ENCODE measurements around the gene LAMC3.

Gene LAMC3

DNA sequence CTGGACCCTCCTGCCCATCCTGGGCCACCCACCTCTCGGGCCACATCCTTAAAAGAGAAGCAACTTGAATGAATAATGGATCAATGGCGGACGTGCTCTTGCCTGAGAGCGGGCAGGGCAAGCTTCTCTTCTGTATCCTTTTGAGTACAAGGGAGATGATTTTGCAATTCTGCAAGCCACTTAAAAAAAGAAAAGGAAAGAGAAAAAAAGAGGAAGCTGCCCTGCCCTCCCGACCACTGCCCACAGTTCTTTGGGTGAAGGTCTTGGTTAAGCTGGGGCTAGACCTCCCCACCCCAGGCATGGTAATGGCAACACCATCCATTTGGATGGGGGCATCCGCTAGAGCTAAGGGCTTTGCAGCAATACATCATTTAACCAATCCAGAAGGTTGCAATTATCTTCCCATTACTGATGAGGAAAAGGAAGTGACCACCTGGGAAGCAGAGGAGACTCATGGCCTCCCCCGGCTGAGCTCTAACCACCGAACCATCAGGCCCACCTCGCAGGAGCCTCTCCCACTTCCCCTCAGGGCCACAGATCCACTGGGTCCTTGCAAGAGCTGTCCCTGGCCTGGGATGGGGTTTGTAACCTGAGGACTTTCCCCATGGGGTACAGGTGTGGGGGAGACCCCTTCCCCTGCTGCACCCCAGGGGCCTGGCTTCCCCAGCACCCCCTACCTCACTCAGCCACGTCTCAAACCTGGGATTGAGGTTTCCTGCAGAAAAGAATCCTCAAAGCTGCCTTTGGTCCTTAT lies 27.8 kb upstream of the LAMC3 start:
- no peak for DNase-seq (ENCODE audit: insufficient read length)
- FAIRE-seq = no peak
- no peak for TF ChIP-seq POLR2AphosphoS5 (IDR thresholded peaks at IDR 0.05; ENCODE audit: low read depth, low read length)
- no peak for TF ChIP-seq TAF1 (IDR thresholded peaks at IDR 0.05; ENCODE audit: borderline replicate concordance, low read depth, low read length)
- no peak for TF ChIP-seq POLR2A (IDR thresholded peaks at IDR 0.05; ENCODE audit: low read depth, low read length)

DNA sequence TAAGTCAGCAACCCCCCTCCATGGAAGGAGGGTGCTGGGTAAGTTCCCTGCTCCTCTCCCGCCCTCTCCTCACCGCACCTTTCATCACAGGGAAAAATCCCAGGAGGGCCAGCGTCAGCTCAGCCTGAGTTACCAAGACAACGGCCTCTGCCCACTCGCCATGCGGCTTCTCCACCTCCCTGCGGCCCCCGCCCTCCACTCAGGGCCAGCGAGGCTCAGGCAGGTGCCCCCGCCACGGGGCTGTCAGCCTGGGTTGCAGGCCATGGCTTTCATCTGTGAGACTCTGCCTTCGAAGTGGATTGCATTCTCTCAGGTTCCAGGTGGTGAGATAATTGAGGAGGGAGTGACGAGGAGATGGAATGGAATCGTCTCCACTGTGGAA lies 27.2 kb upstream of the LAMC3 start:
- FAIRE-seq (no peak), DNase-seq (ENCODE audit: insufficient read length) (no peak)
- TF ChIP-seq POLR2A (IDR thresholded peaks at IDR 0.05; ENCODE audit: low read depth, low read length) = no peak
- no peak for TF ChIP-seq POLR2AphosphoS5 (IDR thresholded peaks at IDR 0.05; ENCODE audit: low read depth, low read length)
- no peak for TF ChIP-seq TAF1 (IDR thresholded peaks at IDR 0.05; ENCODE audit: borderline replicate concordance, low read depth, low read length)

DNA sequence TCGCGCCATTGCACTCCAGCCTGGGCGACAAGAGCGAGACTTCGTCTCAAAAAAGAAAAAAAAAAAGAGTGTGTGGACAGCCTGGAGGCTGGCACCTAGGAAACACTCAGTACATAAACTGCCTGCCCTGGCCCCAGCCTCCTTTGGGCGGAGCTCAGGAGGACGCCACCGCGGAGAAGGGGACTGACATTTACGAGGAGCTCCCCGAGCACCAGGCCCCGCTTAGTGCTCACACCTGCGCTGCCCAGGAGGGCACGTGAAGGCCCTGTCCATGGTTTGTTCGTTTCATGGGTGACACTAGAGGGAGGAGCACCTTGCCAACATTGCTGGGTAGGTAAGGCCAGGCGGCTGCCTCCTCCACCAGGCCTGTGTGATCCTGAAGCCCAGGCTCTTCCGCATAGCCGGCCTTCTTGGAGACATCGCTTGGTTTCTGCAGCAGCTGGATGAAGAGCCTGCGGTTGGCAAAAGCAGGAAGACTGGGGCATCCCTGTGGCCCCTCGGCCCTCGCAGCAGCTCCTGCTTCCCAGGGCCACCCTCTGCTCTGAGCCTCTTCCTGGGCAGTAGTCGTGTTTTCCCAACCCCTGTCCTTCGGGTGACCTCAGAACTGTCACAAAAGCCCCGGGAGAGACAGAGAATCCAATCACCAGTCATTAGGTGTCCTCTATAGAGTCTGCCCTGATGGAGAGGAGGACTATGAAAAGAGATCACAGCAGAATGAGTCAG lies 26.2 kb upstream of the LAMC3 start:
- no peak for FAIRE-seq
- no peak for DNase-seq (ENCODE audit: insufficient read length)
- TF ChIP-seq TAF1 (IDR thresholded peaks at IDR 0.05; ENCODE audit: borderline replicate concordance, low read depth, low read length) (no peak), POLR2A (IDR thresholded peaks at IDR 0.05; ENCODE audit: low read depth, low read length) (no peak), POLR2AphosphoS5 (IDR thresholded peaks at IDR 0.05; ENCODE audit: low read depth, low read length) (no peak)

DNA sequence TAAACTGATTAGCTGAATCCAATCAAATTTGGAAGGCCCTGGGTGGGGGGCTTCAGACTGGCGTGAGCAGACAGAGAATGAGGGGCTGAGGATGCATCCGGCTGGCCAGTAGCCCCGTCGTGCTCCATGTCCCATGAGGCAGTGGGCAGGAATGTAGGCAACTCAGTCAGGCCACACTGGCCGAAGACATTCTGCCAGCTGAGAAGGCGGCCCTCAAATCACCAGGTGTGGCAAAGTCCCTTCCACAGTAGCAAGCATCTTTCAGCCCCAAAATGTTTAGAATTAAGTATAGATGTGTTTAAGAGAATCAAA lies 25.7 kb upstream of the LAMC3 start:
- FAIRE-seq (no peak), DNase-seq (ENCODE audit: insufficient read length) (no peak)
- TF ChIP-seq POLR2AphosphoS5 (IDR thresholded peaks at IDR 0.05; ENCODE audit: low read depth, low read length) = no peak
- no peak for TF ChIP-seq POLR2A (IDR thresholded peaks at IDR 0.05; ENCODE audit: low read depth, low read length)
- TF ChIP-seq TAF1 (IDR thresholded peaks at IDR 0.05; ENCODE audit: borderline replicate concordance, low read depth, low read length) = no peak

DNA sequence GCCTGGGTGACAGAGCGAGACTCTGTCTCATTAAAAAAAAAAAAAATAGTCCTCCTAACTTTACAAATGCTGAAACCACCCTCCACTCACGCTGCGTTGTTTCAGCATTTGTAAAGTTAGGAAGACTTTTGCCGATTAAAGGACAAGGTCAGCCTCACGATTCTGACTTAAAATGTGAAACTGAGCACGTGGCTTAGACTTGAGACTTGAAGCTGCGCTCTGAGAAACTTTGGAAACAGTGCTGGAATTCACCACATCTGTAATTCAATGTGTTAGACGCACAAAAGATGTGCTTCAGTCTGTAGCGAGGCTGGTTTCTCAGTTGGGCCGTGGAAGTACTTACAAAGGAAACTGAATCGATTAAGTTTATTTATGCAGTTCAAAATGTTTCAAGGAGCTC lies 25.0 kb upstream of the LAMC3 start:
- no peak for TF ChIP-seq POLR2AphosphoS5 (IDR thresholded peaks at IDR 0.05; ENCODE audit: low read depth, low read length)
- TF ChIP-seq POLR2A (IDR thresholded peaks at IDR 0.05; ENCODE audit: low read depth, low read length) = no peak
- TF ChIP-seq TAF1 (IDR thresholded peaks at IDR 0.05; ENCODE audit: borderline replicate concordance, low read depth, low read length) = no peak
- DNase-seq (ENCODE audit: insufficient read length) (no peak), FAIRE-seq (no peak)

DNA sequence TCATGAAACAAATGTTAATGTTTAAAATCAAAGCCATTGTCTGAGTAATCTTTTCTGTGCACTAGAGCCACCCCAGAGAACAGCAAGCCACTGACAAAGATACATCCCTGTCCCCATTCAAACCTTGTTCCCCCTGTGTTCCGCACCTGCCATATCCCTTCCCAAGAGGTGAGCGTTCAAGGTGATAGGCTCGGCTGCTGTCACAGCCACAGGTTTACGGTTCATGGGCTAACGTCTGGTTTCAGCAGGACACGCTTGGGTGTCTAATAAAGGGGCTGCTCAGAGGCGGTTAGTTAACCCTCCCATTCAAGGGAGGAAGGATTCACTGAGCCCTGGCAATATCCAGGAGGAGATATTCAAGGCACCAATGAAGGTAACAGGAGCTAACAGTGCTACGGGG lies 24.5 kb upstream of the LAMC3 start:
- DNase-seq (ENCODE audit: insufficient read length) (no peak), FAIRE-seq (no peak)
- TF ChIP-seq TAF1 (IDR thresholded peaks at IDR 0.05; ENCODE audit: borderline replicate concordance, low read depth, low read length) (no peak), POLR2AphosphoS5 (IDR thresholded peaks at IDR 0.05; ENCODE audit: low read depth, low read length) (no peak), POLR2A (IDR thresholded peaks at IDR 0.05; ENCODE audit: low read depth, low read length) (no peak)

DNA sequence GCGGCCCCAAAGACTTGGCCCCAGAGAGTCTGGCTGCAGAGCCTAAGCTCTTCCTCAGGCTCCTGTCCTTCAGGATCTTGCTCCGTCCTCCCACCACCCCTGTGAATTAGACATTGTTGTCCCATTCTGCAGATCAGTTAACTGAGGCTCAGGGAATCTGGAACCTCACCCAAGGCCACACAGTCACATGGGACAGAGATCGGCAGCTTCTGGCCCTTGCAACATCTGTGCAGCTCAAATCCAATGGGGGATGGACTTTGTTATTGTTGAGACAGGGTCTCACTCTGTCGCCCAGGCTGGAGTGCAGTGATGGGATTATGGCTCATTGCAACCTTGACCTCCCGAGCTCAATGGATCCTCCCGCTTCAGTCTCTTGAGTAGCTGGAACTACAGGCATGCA lies 23.9 kb upstream of the LAMC3 start:
- TF ChIP-seq POLR2AphosphoS5 (IDR thresholded peaks at IDR 0.05; ENCODE audit: low read depth, low read length) (no peak), POLR2A (IDR thresholded peaks at IDR 0.05; ENCODE audit: low read depth, low read length) (no peak), TAF1 (IDR thresholded peaks at IDR 0.05; ENCODE audit: borderline replicate concordance, low read depth, low read length) (no peak)
- DNase-seq (ENCODE audit: insufficient read length) (no peak), FAIRE-seq (no peak)

DNA sequence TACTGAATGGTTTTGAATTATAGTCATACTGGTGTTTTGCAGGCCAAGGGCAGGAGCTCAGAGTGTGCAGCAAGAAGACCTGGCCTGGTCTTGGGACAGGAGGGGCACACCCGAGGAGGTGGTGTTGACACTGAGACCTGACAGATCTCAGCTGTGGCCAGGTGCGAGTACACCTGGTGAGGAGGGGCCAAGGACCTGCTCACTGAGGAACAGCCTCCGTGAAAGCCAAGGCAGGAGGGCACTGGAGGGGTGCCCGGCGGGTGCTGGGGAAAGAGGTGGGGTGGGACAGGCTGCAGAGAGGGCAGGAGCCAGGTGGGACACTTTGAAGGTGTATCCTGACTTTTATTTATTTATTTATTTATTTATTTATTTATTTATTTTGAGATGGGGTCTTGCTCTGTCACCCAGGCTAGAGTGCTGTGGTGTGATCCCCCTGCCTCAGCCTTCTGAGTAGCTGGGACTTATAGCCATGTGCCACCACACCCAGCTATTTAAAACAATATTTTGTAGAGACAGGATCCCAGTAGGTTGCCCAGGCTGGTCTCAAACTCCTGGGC lies 23.3 kb upstream of the LAMC3 start:
- TF ChIP-seq TAF1 (IDR thresholded peaks at IDR 0.05; ENCODE audit: borderline replicate concordance, low read depth, low read length) = no peak
- TF ChIP-seq POLR2A (IDR thresholded peaks at IDR 0.05; ENCODE audit: low read depth, low read length) = no peak
- no peak for TF ChIP-seq POLR2AphosphoS5 (IDR thresholded peaks at IDR 0.05; ENCODE audit: low read depth, low read length)

DNA sequence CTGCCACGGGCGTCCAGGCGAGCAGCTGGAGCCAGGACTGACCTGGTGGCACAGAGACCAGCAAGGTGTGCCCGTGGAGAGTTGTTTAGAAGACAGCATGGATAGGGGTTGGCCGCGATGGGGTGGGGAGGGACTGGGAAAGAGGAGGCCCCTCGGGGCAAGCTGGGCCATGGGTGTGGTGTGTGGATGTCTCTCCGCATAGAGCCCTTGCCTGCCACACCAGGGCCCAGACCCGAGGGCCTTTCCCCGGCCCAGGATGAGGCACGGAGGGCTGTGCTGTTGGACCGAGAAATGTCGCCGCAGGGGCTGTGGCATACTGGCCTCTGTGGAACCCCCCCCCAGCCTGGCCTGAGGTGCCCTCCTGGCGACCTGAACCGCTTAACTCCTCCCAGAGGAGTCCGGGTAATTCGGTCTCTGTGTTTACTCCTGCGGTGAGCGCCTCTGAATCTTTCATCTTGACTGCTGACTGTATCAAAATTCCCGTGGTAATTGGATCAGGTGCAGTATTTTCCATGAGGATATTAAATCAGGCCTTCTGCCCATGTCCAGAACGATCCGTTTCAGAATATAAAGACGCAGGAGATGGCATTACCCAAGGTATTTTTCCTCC lies 22.5 kb upstream of the LAMC3 start:
- no peak for TF ChIP-seq POLR2A (IDR thresholded peaks at IDR 0.05; ENCODE audit: low read depth, low read length)
- no peak for TF ChIP-seq TAF1 (IDR thresholded peaks at IDR 0.05; ENCODE audit: borderline replicate concordance, low read depth, low read length)
- TF ChIP-seq POLR2AphosphoS5 (IDR thresholded peaks at IDR 0.05; ENCODE audit: low read depth, low read length) = no peak
- DNase-seq (ENCODE audit: insufficient read length) = no peak
- no peak for FAIRE-seq

More for the DNA sequence above, 23.3 kb upstream of the LAMC3 start:
- FAIRE-seq = no peak
- no peak for DNase-seq (ENCODE audit: insufficient read length)

DNA sequence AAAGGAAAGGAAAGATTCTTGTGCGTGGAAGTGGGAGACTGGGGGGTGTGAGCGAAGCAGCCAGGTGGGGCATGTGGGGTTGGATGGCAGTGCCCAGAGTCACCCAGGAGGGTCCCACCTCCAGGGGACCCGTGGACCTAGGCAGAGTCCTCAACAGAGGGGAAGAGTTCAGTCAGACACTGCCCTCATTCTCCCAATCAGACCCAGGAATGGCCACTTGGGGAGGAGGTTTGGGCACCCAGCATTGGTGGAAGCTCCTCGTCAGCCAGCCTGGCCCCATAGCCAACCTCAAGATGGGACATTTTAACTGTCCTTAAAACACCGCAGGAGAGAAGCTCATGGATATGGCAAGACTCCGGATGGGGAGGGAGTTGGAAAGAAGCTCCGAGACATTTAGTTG lies 21.9 kb upstream of the LAMC3 start:
- DNase-seq (ENCODE audit: insufficient read length) = no peak
- no peak for FAIRE-seq
- TF ChIP-seq POLR2AphosphoS5 (IDR thresholded peaks at IDR 0.05; ENCODE audit: low read depth, low read length) (no peak), POLR2A (IDR thresholded peaks at IDR 0.05; ENCODE audit: low read depth, low read length) (no peak), TAF1 (IDR thresholded peaks at IDR 0.05; ENCODE audit: borderline replicate concordance, low read depth, low read length) (no peak)

DNA sequence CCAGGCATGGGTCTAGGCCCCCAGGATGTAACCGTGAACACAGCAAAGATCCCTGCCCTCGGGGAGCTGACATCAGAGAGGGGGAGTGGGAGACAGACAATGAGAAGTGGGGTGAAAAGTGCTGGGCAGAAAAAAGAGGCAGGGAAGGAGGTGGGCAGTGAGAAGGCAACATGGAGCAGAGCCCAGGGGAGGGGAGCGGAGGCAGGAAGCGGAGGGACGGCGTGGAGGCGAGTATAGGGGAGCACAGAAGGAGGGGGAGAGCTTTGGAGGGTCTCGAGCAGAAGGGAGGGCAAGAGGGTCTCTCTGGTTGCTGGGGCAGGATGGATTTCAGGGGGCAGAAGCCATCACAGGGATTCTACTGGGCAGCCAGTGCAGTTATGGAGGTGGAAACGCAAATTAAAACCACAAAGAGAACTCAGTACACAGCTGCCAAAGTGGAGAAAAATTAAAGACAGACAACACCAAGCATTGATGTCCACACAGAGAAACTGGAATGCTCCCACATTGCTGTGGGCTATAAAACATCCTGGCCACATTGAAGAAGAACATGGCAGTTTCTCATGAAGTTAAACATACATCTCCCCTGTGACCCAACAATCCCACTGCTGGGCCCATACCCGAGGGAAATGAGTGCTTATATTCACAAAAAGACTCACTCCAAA lies 21.1 kb upstream of the LAMC3 start:
- TF ChIP-seq POLR2AphosphoS5 (IDR thresholded peaks at IDR 0.05; ENCODE audit: low read depth, low read length) (no peak), POLR2A (IDR thresholded peaks at IDR 0.05; ENCODE audit: low read depth, low read length) (no peak), TAF1 (IDR thresholded peaks at IDR 0.05; ENCODE audit: borderline replicate concordance, low read depth, low read length) (no peak)
- FAIRE-seq (no peak), DNase-seq (ENCODE audit: insufficient read length) (no peak)

All from GM12892 (cell line).